ENCODE data around the gene LZTFL1.

The LZTFL1 gene

DNA sequence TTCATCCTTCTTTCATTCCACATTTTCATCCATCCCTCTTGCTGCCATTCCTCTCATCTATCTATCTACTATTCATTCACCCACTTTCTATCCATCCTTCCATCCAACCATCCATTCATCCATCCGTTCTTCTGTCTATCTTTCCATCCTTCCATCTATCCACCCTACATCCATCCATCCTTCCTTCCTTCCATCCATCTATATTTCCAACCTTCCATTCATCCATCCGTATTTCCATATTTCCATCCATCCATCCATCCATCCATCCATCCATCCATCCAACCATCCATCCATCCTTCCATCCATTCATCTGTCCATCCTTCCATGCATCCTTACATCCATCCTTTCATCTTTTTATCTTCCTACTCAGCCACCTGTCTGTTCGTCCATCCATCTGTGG is 59.5 kb downstream of the LZTFL1 start:
- no peaks in the 10 kb centered on the region for H3K36me3 ChIP-seq (ENCODE audit: control insufficient read depth in 1 of 2, insufficient read depth in 2 of 2, low read depth in 1 of 2, low read length in 2 of 2)
- no peak overlapping the region for H3K4me3 ChIP-seq (ENCODE audit: insufficient read depth in 1 of 2, low read depth in 1 of 2, low read length in 2 of 2)
- H2BK12ac ChIP-seq (ENCODE audit: low read length in 2 of 2), result no peak overlapping the region
- no peak overlapping the region for H3K18ac ChIP-seq (ENCODE audit: low read depth in 1 of 2, low read length in 2 of 2)
- no peaks in the 10 kb centered on the region for H3K79me1 ChIP-seq (replicated peaks; ENCODE audit: low read length, poor library complexity, severe bottlenecking)
- H3K27me3 ChIP-seq (ENCODE audit: control insufficient read depth in 1 of 2, insufficient read depth in 1 of 2, low read length in 2 of 2), result peaks cover 41 to 71% of the 10 kb centered on the region in 2 experiments
- no peak overlapping the region for H4K91ac ChIP-seq (ENCODE audit: low read length)
- DNase-seq, result no peak
- H2AFZ ChIP-seq (ENCODE audit: low read depth, low read length), result no peak overlapping the region
- H3K23ac ChIP-seq (ENCODE audit: low read length in 2 of 2), result no peak overlapping the region
- H3K9ac ChIP-seq (ENCODE audit: low read length), result no peak overlapping the region
- peaks cover 2% of the 10 kb centered on the region for H3K4me1 ChIP-seq (ENCODE audit: control insufficient read depth, insufficient read depth, low read depth, low read length)
- H3K4me2 ChIP-seq (ENCODE audit: low read length, poor library complexity, severe bottlenecking), result no peak overlapping the region
- H2BK5ac ChIP-seq (ENCODE audit: low read depth, low read length, poor library complexity, severe bottlenecking), result no peak overlapping the region
- no peak overlapping the region for H4K8ac ChIP-seq (ENCODE audit: low read length)
- H3K4ac ChIP-seq (ENCODE audit: low read depth in 1 of 2, low read length in 2 of 2), result no peak overlapping the region
- no peak overlapping the region for H3K14ac ChIP-seq (ENCODE audit: low read length in 2 of 2)
- H2BK15ac ChIP-seq (ENCODE audit: low read depth, poor library complexity, severe bottlenecking), result no peak overlapping the region
- H2BK120ac ChIP-seq (ENCODE audit: low read depth, low read length), result no peak overlapping the region
- peaks cover 8% of the 10 kb centered on the region for H3K9me3 ChIP-seq (ENCODE audit: control insufficient read depth, low read length)
- H2AK5ac ChIP-seq (ENCODE audit: low read length, severe bottlenecking), result no peak overlapping the region
- H3K27ac ChIP-seq (ENCODE audit: low read length, poor library complexity, severe bottlenecking), result no peak overlapping the region
- WGBS, result 79% methylated on average over 3 of the region's 3 CpGs

GRCh38 chr3:45781841-45782240 is 60.1 kb downstream of the LZTFL1 start:
- Histone ChIP-seq H2BK12ac (ENCODE audit: low read length in 2 of 2) (no peak overlapping the region), H3K18ac (ENCODE audit: low read depth in 1 of 2, low read length in 2 of 2) (no peak overlapping the region), H3K4me1 (ENCODE audit: control insufficient read depth, insufficient read depth, low read depth, low read length) (peaks cover 2% of the 10 kb centered on the region), H3K23ac (ENCODE audit: low read length in 2 of 2) (peak overlapping the region in 1 of 2 experiments; percentile 9), H3K9ac (ENCODE audit: low read length) (no peak overlapping the region), H3K4me2 (ENCODE audit: low read length, poor library complexity, severe bottlenecking) (no peak overlapping the region), H3K9me3 (ENCODE audit: control insufficient read depth, low read length) (peaks cover 8% of the 10 kb centered on the region), H3K27me3 (ENCODE audit: control insufficient read depth in 1 of 2, insufficient read depth in 1 of 2, low read length in 2 of 2) (peaks cover 41 to 71% of the 10 kb centered on the region in 2 experiments), H3K4ac (ENCODE audit: low read depth in 1 of 2, low read length in 2 of 2) (no peak overlapping the region), H3K27ac (ENCODE audit: low read length, poor library complexity, severe bottlenecking) (no peak overlapping the region), H2BK15ac (ENCODE audit: low read depth, poor library complexity, severe bottlenecking) (no peak overlapping the region), H2AFZ (ENCODE audit: low read depth, low read length) (no peak overlapping the region), H4K91ac (ENCODE audit: low read length) (no peak overlapping the region), H4K8ac (ENCODE audit: low read length) (no peak overlapping the region), H3K4me3 (ENCODE audit: insufficient read depth in 1 of 2, low read depth in 1 of 2, low read length in 2 of 2) (no peak overlapping the region), H3K79me1 (replicated peaks; ENCODE audit: low read length, poor library complexity, severe bottlenecking) (no peaks in the 10 kb centered on the region), H2BK120ac (ENCODE audit: low read depth, low read length) (no peak overlapping the region), H3K36me3 (ENCODE audit: control insufficient read depth in 1 of 2, insufficient read depth in 2 of 2, low read depth in 1 of 2, low read length in 2 of 2) (no peaks in the 10 kb centered on the region), H2AK5ac (ENCODE audit: low read length, severe bottlenecking) (no peak overlapping the region), H3K14ac (ENCODE audit: low read length in 2 of 2) (no peak overlapping the region), H2BK5ac (ENCODE audit: low read depth, low read length, poor library complexity, severe bottlenecking) (no peak overlapping the region)
- DNase-seq, result no peak
- 88% methylated on average over 12 of the region's 12 CpGs for WGBS

DNA sequence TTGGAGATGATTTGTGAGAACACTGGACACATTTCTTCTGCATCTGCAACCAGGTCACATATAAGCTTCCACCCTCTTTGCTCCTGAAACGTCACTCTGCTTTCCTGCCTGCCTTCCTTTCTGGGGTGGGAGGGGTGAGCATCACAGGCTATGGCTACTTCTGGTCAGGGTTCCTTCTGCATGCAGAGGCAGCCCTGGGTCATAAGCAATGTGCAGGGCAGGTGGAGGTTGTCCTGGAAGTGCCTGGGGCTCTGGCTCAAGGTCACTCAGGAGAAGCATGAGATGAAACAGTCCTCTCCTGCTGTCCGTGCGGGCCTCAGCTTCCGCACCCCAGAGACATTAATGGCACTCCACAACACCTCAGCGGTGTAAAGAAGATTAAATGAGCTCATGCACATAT is 60.6 kb downstream of the LZTFL1 start:
- Histone ChIP-seq H3K14ac (ENCODE audit: low read length in 2 of 2) (no peak overlapping the region), H3K27me3 (ENCODE audit: control insufficient read depth in 1 of 2, insufficient read depth in 1 of 2, low read length in 2 of 2) (peaks cover 43 to 71% of the 10 kb centered on the region in 2 experiments), H4K8ac (ENCODE audit: low read length) (no peak overlapping the region), H3K27ac (ENCODE audit: low read length, poor library complexity, severe bottlenecking) (no peak overlapping the region), H3K9ac (ENCODE audit: low read length) (no peak overlapping the region), H3K23ac (ENCODE audit: low read length in 2 of 2) (no peak overlapping the region), H3K18ac (ENCODE audit: low read depth in 1 of 2, low read length in 2 of 2) (no peak overlapping the region), H2AFZ (ENCODE audit: low read depth, low read length) (no peak overlapping the region), H3K4me1 (ENCODE audit: control insufficient read depth, insufficient read depth, low read depth, low read length) (peaks cover 2% of the 10 kb centered on the region), H3K36me3 (ENCODE audit: control insufficient read depth in 1 of 2, insufficient read depth in 2 of 2, low read depth in 1 of 2, low read length in 2 of 2) (no peaks in the 10 kb centered on the region), H3K9me3 (ENCODE audit: control insufficient read depth, low read length) (peaks cover 8% of the 10 kb centered on the region), H2AK5ac (ENCODE audit: low read length, severe bottlenecking) (no peak overlapping the region), H2BK5ac (ENCODE audit: low read depth, low read length, poor library complexity, severe bottlenecking) (no peak overlapping the region), H3K4me3 (ENCODE audit: insufficient read depth in 1 of 2, low read depth in 1 of 2, low read length in 2 of 2) (no peak overlapping the region), H2BK15ac (ENCODE audit: low read depth, poor library complexity, severe bottlenecking) (no peak overlapping the region), H2BK120ac (ENCODE audit: low read depth, low read length) (no peak overlapping the region), H2BK12ac (ENCODE audit: low read length in 2 of 2) (no peak overlapping the region), H3K79me1 (replicated peaks; ENCODE audit: low read length, poor library complexity, severe bottlenecking) (no peaks in the 10 kb centered on the region), H3K4me2 (ENCODE audit: low read length, poor library complexity, severe bottlenecking) (no peak overlapping the region), H3K4ac (ENCODE audit: low read depth in 1 of 2, low read length in 2 of 2) (no peak overlapping the region), H4K91ac (ENCODE audit: low read length) (no peak overlapping the region)
- DNase-seq, result no peak
- WGBS, result 96% methylated on average over 5 of the region's 5 CpGs

DNA sequence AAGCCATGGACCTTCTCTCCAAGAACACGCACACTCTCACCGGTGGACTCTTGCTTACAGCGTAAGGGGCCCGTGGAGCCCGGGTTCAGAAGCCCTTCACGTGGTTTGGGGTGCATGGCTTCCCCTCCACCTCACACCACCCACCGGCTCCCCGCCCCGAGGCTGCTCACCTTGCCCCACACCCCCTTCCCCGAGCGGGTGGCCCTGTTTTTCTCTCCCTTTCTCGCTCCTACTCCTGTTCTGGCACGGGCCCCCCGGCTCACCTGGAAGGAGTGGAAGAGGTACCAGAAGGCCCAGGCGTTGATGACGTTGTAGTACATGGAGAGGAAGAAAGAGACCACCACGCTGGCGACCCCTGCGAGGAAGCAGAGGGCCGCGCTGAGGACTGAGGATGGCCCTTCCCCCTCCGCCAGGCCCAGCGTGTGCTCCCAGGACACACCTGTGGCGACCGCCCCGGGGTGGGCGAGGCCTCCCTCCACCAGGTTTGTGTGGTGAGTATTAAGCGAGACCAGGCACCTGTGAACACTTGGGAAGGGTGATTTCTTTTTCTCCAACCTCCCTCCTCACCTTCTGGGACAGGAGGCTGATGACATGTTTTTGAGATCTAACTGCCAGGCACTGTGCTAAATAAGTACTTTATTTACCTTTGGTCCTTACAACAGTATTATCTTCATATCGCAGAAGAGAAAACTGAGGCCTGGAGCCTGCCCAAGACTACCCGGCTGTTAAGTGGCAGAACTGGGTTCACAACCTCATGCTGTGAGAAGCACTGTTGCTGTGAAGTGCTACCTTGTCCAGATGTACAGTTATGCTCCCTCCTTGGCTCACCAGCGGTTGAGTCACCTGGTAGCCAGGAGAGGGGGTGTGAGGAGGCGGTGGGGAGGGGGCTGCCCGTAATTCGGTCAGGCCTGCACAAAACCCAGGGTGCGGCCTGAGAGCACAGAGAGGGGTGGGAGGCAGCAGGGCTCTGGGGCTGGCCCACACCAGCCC is 61.9 kb downstream of the LZTFL1 start:
- no peaks in the 10 kb centered on the region for H3K36me3 ChIP-seq (ENCODE audit: control insufficient read depth in 1 of 2, insufficient read depth in 2 of 2, low read depth in 1 of 2, low read length in 2 of 2)
- H2BK15ac ChIP-seq (ENCODE audit: low read depth, poor library complexity, severe bottlenecking), result no peak overlapping the region
- no peak overlapping the region for H2AFZ ChIP-seq (ENCODE audit: low read depth, low read length)
- H3K27ac ChIP-seq (ENCODE audit: low read length, poor library complexity, severe bottlenecking), result no peak overlapping the region
- no peak overlapping the region for H3K4me2 ChIP-seq (ENCODE audit: low read length, poor library complexity, severe bottlenecking)
- 87% methylated on average over 29 of the region's 35 CpGs for WGBS
- H3K27me3 ChIP-seq (ENCODE audit: control insufficient read depth in 1 of 2, insufficient read depth in 1 of 2, low read length in 2 of 2), result peaks cover 45 to 75% of the 10 kb centered on the region in 2 experiments
- no peak overlapping the region for H2BK120ac ChIP-seq (ENCODE audit: low read depth, low read length)
- H3K4me1 ChIP-seq (ENCODE audit: control insufficient read depth, insufficient read depth, low read depth, low read length), result peaks cover 2% of the 10 kb centered on the region
- H3K18ac ChIP-seq (ENCODE audit: low read depth in 1 of 2, low read length in 2 of 2), result no peak overlapping the region
- H3K4ac ChIP-seq (ENCODE audit: low read depth in 1 of 2, low read length in 2 of 2), result no peak overlapping the region
- no peak overlapping the region for H2AK5ac ChIP-seq (ENCODE audit: low read length, severe bottlenecking)
- H4K91ac ChIP-seq (ENCODE audit: low read length), result no peak overlapping the region
- H4K8ac ChIP-seq (ENCODE audit: low read length), result no peak overlapping the region
- no peak overlapping the region for H3K23ac ChIP-seq (ENCODE audit: low read length in 2 of 2)
- H3K14ac ChIP-seq (ENCODE audit: low read length in 2 of 2), result no peak overlapping the region
- H3K9me3 ChIP-seq (ENCODE audit: control insufficient read depth, low read length), result peaks cover 8% of the 10 kb centered on the region
- no peaks in the 10 kb centered on the region for H3K79me1 ChIP-seq (replicated peaks; ENCODE audit: low read length, poor library complexity, severe bottlenecking)
- no peak overlapping the region for H3K9ac ChIP-seq (ENCODE audit: low read length)
- H3K4me3 ChIP-seq (ENCODE audit: insufficient read depth in 1 of 2, low read depth in 1 of 2, low read length in 2 of 2), result no peak overlapping the region
- no peak overlapping the region for H2BK12ac ChIP-seq (ENCODE audit: low read length in 2 of 2)
- DNase-seq, result no peak
- no peak overlapping the region for H2BK5ac ChIP-seq (ENCODE audit: low read depth, low read length, poor library complexity, severe bottlenecking)
